ENCODE results near the gene FSD2. TPM values are rescaled to one million over a fixed set of nuclear protein-coding genes. Genes with fewer than 3 reads are reported as not detected.

FSD2 gene
- total and polyA plus RNA-seq, 9 of the 15 experiments (the other 6 are each of a cell fraction or from before 2014, with no cell fraction given), result 0.01 to 0.06 TPM; not detected in 7

DNA sequence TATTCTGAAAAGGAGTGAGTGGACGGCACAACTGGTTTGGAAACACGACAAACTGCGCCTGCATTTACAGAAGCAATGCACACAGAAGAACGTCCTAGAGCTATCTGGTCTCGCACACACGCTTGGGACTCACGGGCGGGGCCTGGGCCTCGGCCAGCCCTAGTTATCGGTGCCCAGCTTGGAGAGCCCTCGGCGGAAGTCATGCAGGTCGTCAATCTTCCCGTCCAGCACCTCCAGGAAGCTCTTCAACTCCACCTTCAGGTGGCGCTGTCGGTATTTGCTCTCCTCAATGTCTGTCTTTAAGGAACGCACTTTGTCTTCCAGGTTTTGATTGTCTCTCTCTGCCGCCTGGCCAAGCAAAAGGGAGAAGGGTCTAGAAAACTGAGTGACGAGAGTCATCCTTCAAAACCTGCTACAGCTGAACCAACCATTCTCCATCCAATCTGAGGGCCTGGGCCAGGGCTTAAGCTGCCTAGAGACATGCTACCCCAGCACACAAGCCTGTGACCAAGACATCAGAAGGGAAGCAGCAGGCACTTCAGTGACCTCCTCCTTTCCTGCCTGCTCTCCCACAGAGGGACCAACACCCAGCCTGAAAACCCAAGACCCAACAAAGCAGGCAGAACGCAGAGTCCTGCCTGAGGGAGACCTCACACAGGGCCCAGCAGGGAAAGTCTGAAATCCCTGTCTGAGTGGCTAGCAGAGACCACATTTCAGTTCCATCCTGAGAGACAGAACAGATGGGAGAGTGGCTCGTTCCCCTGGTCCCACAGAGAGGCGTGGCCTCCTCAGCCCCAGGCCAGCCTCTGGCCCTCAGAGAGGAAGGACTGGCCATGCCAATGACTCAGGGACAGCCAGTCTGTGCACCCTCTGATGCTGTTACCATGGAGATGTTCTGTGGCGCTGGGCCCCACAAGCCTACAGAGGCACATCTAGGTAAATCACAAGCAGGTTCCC is 44.0 kb upstream of the FSD2 start (continued):
- TF ChIP-seq, protein P1, sequence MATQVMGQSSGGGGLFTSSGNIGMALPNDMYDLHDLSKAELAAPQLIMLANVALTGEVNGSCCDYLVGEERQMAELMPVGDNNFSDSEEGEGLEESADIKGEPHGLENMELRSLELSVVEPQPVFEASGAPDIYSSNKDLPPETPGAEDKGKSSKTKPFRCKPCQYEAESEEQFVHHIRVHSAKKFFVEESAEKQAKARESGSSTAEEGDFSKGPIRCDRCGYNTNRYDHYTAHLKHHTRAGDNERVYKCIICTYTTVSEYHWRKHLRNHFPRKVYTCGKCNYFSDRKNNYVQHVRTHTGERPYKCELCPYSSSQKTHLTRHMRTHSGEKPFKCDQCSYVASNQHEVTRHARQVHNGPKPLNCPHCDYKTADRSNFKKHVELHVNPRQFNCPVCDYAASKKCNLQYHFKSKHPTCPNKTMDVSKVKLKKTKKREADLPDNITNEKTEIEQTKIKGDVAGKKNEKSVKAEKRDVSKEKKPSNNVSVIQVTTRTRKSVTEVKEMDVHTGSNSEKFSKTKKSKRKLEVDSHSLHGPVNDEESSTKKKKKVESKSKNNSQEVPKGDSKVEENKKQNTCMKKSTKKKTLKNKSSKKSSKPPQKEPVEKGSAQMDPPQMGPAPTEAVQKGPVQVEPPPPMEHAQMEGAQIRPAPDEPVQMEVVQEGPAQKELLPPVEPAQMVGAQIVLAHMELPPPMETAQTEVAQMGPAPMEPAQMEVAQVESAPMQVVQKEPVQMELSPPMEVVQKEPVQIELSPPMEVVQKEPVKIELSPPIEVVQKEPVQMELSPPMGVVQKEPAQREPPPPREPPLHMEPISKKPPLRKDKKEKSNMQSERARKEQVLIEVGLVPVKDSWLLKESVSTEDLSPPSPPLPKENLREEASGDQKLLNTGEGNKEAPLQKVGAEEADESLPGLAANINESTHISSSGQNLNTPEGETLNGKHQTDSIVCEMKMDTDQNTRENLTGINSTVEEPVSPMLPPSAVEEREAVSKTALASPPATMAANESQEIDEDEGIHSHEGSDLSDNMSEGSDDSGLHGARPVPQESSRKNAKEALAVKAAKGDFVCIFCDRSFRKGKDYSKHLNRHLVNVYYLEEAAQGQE (IDR thresholded peaks at IDR 0.05; ENCODE audit: borderline replicate concordance), result peak; percentile 85
- TF ChIP-seq, protein P1 (CRISPR knock-in tag; IDR thresholded peaks at IDR 0.05; ENCODE audit: low read depth), result no peak
- TF ChIP-seq, protein P2, sequence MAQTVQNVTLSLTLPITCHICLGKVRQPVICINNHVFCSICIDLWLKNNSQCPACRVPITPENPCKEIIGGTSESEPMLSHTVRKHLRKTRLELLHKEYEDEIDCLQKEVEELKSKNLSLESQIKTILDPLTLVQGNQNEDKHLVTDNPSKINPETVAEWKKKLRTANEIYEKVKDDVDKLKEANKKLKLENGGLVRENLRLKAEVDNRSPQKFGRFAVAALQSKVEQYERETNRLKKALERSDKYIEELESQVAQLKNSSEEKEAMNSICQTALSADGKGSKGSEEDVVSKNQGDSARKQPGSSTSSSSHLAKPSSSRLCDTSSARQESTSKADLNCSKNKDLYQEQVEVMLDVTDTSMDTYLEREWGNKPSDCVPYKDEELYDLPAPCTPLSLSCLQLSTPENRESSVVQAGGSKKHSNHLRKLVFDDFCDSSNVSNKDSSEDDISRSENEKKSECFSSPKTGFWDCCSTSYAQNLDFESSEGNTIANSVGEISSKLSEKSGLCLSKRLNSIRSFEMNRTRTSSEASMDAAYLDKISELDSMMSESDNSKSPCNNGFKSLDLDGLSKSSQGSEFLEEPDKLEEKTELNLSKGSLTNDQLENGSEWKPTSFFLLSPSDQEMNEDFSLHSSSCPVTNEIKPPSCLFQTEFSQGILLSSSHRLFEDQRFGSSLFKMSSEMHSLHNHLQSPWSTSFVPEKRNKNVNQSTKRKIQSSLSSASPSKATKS (CRISPR knock-in tag; IDR thresholded peaks at IDR 0.05), result no peak
- TF ChIP-seq ZNF780A (CRISPR knock-in tag; IDR thresholded peaks at IDR 0.05), result no peak
- TF ChIP-seq BRCA1 (IDR thresholded peaks at IDR 0.05), result no peak
- TF ChIP-seq BRCA1 (CRISPR knock-in tag; IDR thresholded peaks at IDR 0.05), result no peak
- TF ChIP-seq NR2F6 (CRISPR knock-in tag; IDR thresholded peaks at IDR 0.05), result no peak
- TF ChIP-seq TBL1XR1 (IDR thresholded peaks at IDR 0.05; ENCODE audit: low read length in 2 of 2), result peak; percentile 77 to 78
- TF ChIP-seq HMG20A (CRISPR knock-in tag; conservative IDR thresholded peaks at IDR 0.05), result 0 out of 2 replicates have a peak, but pooled peaks have one; percentile 27
- TF ChIP-seq ZNF134 (CRISPR knock-in tag; conservative IDR thresholded peaks at IDR 0.05), result no peak
- no peak for TF ChIP-seq ZNF274 (IDR thresholded peaks at IDR 0.05; ENCODE audit: borderline replicate concordance, low read depth, low read length)
- no peak for TF ChIP-seq NR4A1 (CRISPR knock-in tag; IDR thresholded peaks at IDR 0.05)
- no peak for TF ChIP-seq NR4A1 (tag; IDR thresholded peaks at IDR 0.05)
- no peak for TF ChIP-seq NFATC3 (IDR thresholded peaks at IDR 0.05)
- TF ChIP-seq NFRKB (IDR thresholded peaks at IDR 0.05; ENCODE audit: low read depth), result no peak
- TF ChIP-seq ZFP1 (CRISPR knock-in tag; IDR thresholded peaks at IDR 0.05), result no peak
- TF ChIP-seq ERF (CRISPR knock-in tag; IDR thresholded peaks at IDR 0.05), result no peak
- TF ChIP-seq EP300 (IDR thresholded peaks at IDR 0.05; ENCODE audit: low read length), result peak; percentile 89
- no peak for TF ChIP-seq TFAM (CRISPR knock-in tag; conservative IDR thresholded peaks at IDR 0.05)
- no peak for TF ChIP-seq RBM39 (optimal IDR thresholded peaks at IDR 0.05; ENCODE audit: low read depth, low read length)
- no peak for TF ChIP-seq SLC30A9 (CRISPR knock-in tag; IDR thresholded peaks at IDR 0.05)
